Duodenal mucosa (tissue), 2 donors: Measurements from ENCODE around the gene HAUS7.

Experiments used
- H3K27ac ChIP-seq: one replicate; pipeline ENCODE4 v1.7.0; 2013; ENCODE audit warnings: low read depth, low read length
- H3K27me3 ChIP-seq, 2 donors: one replicate each; pipeline ENCODE4 v1.7.0; 2013; ENCODE audit warnings: low read length in 2 of 2, control low read depth in 1 of 2; ENCODE audit not compliant: insufficient read depth in 2 of 2, control insufficient read depth in 1 of 2
- H3K36me3 ChIP-seq, 2 donors: one replicate each; pipeline ENCODE4 v1.7.0; 2013; ENCODE audit warnings: low read length in 2 of 2, control low read depth in 1 of 2; ENCODE audit not compliant: insufficient read depth in 2 of 2, control insufficient read depth in 1 of 2
- H3K4me1 ChIP-seq, 2 donors: one replicate each; pipeline ENCODE4 v1.7.0; 2013; ENCODE audit warnings: low read length in 2 of 2, control low read depth in 1 of 2; ENCODE audit not compliant: insufficient read depth in 2 of 2, control insufficient read depth in 1 of 2
- H3K4me3 ChIP-seq, 2 donors: one replicate each; pipeline ENCODE4 v1.7.0; 2013; ENCODE audit warnings: low read length in 2 of 2, low read depth in 1 of 2
- H3K9ac ChIP-seq, 2 donors: one replicate each; pipeline ENCODE4 v1.7.0; 2013; ENCODE audit warnings: low read length in 2 of 2, low read depth in 1 of 2
- H3K9me3 ChIP-seq, 2 donors: one replicate each; pipeline ENCODE4 v1.7.0; 2013; ENCODE audit warnings: low read length in 2 of 2, control low read depth in 1 of 2; ENCODE audit not compliant: control insufficient read depth in 1 of 2

Gene HAUS7

GRCh38 chrX:153457827-153458466 lies 12.4 kb downstream of the HAUS7 start:
- H3K27me3 ChIP-seq: no peaks in the 10 kb centered on the region
- no peak overlapping the region for H3K9ac ChIP-seq
- H3K9me3 ChIP-seq: no peaks in the 10 kb centered on the region
- peaks cover 4 to 12% of the 10 kb centered on the region in 2 donors for H3K36me3 ChIP-seq
- H3K4me1 ChIP-seq: no peaks in the 10 kb centered on the region
- H3K4me3 ChIP-seq: no peak overlapping the region
- H3K27ac ChIP-seq: no peak overlapping the region

GRCh38 chrX:153457136-153457825 lies 13.1 kb downstream of the HAUS7 start:
- Histone ChIP-seq H3K9me3 (no peaks in the 10 kb centered on the region), H3K9ac (no peak overlapping the region), H3K27ac (no peak overlapping the region)

GRCh38 chrX:153456704-153457103 lies 13.7 kb downstream of the HAUS7 start:
- Histone ChIP-seq H3K36me3 (peaks cover 4 to 12% of the 10 kb centered on the region in 2 donors), H3K27me3 (no peaks in the 10 kb centered on the region), H3K9ac (no peak overlapping the region), H3K27ac (no peak overlapping the region), H3K4me1 (no peaks in the 10 kb centered on the region), H3K4me3 (no peak overlapping the region), H3K9me3 (no peaks in the 10 kb centered on the region)

More at GRCh38 chrX:153457136-153457825, 13.1 kb downstream of the HAUS7 start:
- Histone ChIP-seq H3K4me3 (no peak overlapping the region), H3K27me3 (no peaks in the 10 kb centered on the region), H3K4me1 (no peaks in the 10 kb centered on the region), H3K36me3 (peaks cover 4 to 12% of the 10 kb centered on the region in 2 donors)

GRCh38 chrX:153456161-153456560 lies 14.2 kb downstream of the HAUS7 start:
- Histone ChIP-seq H3K4me1 (no peaks in the 10 kb centered on the region), H3K9ac (no peak overlapping the region), H3K4me3 (no peak overlapping the region), H3K27ac (no peak overlapping the region), H3K27me3 (no peaks in the 10 kb centered on the region), H3K36me3 (peaks cover 4 to 12% of the 10 kb centered on the region in 2 donors), H3K9me3 (no peaks in the 10 kb centered on the region)

- Histone ChIP-seq H3K36me3 (peaks cover 4 to 12% of the 10 kb centered on the region in 2 donors), H3K4me3 (no peak overlapping the region), H3K9ac (no peak overlapping the region), H3K9me3 (no peaks in the 10 kb centered on the region), H3K27me3 (no peaks in the 10 kb centered on the region), H3K4me1 (no peaks in the 10 kb centered on the region), H3K27ac (no peak overlapping the region)
Observed at GRCh38 chrX:153455571-153455970, 14.8 kb downstream of the HAUS7 start.

- Histone ChIP-seq H3K9ac (no peak overlapping the region), H3K9me3 (no peaks in the 10 kb centered on the region), H3K36me3 (peaks cover 2 to 10% of the 10 kb centered on the region in 2 donors), H3K4me3 (no peak overlapping the region), H3K27ac (no peak overlapping the region), H3K4me1 (no peaks in the 10 kb centered on the region), H3K27me3 (no peaks in the 10 kb centered on the region)
Observed at GRCh38 chrX:153454901-153455550, 15.3 kb downstream of the HAUS7 start.

- H3K9ac ChIP-seq: no peak overlapping the region
- no peaks in the 10 kb centered on the region for H3K4me1 ChIP-seq
- peaks cover 0 to 4% of the 10 kb centered on the region in 2 donors for H3K36me3 ChIP-seq
- H3K4me3 ChIP-seq: no peak overlapping the region
- H3K9me3 ChIP-seq: no peaks in the 10 kb centered on the region
- H3K27me3 ChIP-seq: no peaks in the 10 kb centered on the region
- no peak overlapping the region for H3K27ac ChIP-seq
Observed at GRCh38 chrX:153450949-153451277, 19.5 kb downstream of the HAUS7 start.

- no peaks in the 10 kb centered on the region for H3K27me3 ChIP-seq
- peaks cover 0 to 4% of the 10 kb centered on the region in 2 donors for H3K36me3 ChIP-seq
- no peak overlapping the region for H3K9ac ChIP-seq
- no peak overlapping the region for H3K27ac ChIP-seq
- no peaks in the 10 kb centered on the region for H3K4me1 ChIP-seq
- H3K9me3 ChIP-seq: no peaks in the 10 kb centered on the region
- H3K4me3 ChIP-seq: no peak overlapping the region
Observed at GRCh38 chrX:153450114-153450948, 20.0 kb downstream of the HAUS7 start.

GRCh38 chrX:153449368-153450113 lies 20.8 kb downstream of the HAUS7 start:
- Histone ChIP-seq H3K36me3 (peaks cover 0 to 4% of the 10 kb centered on the region in 2 donors), H3K27me3 (no peaks in the 10 kb centered on the region), H3K9ac (no peak overlapping the region), H3K9me3 (no peaks in the 10 kb centered on the region), H3K4me3 (no peak overlapping the region), H3K27ac (no peak overlapping the region), H3K4me1 (no peaks in the 10 kb centered on the region)
